A375 (cell line): ENCODE data around the gene NFAT5. TPM values are rescaled to one million over a fixed set of nuclear protein-coding genes. Genes with fewer than 3 reads are reported as not detected.

Experiments
- small RNA-seq: library from RNA; depleted of rRNA; stranded (forward); fragments of <200 nt; gene quantifications from one replicate; pipeline ENCODE3, GENCODE V24; 2014
- total RNA-seq: library from RNA; depleted of rRNA; stranded (reverse); fragments of >200 nt; shearing (Covaris generic); gene quantifications from 2 replicates; pipeline ENCODE4 v1.2.3, GENCODE V29; 2014; rRNA removed

The NFAT5 gene
- 8.8 and 9.9 TPM in 2 replicates for total RNA-seq

GRCh38 chr16:69565671-69566239 lies at the start of gene NFAT5:
TSS of gene NFAT5 (plus strand) at chr16:69565966. CDS start at chr16:69566302, 336 bp downstream.

GRCh38 chr16:69726313-69727060 lies 160.7 kb downstream of the NFAT5 start, which contains the start of gene NQO1:
TSS of gene NQO1 (minus strand) at chr16:69726560. CDS start at chr16:69726439, 121 bp downstream.

Small RNA genes lying within 50 kb of the gene (small RNA-seq; reads per million reads assigned to genes)
- not detected for gene MIR1538

Other genes with a start within 250 kb of the NFAT5 start
- gene PDF, start 235.4 kb upstream of the NFAT5 start, total RNA-seq, result 87.1 and 92.0 TPM in 2 replicates
- 42.0 and 68.1 TPM in 2 replicates for gene COG8, start 226.4 kb upstream of the NFAT5 start, total RNA-seq
- 66.3 and 72.0 TPM in 2 replicates for gene NIP7, start 226.2 kb upstream of the NFAT5 start, total RNA-seq
- not detected in 2 replicates for gene TMED6, start 214.2 kb upstream of the NFAT5 start, total RNA-seq
- 8.4 and 9.2 TPM in 2 replicates for gene TERF2, start 180.0 kb upstream of the NFAT5 start, total RNA-seq
- gene CYB5B, start 141.3 kb upstream of the NFAT5 start, total RNA-seq, result 30.9 and 56.2 TPM in 2 replicates
- 376 and 403 TPM in 2 replicates for gene NQO1, start 160.6 kb downstream of the NFAT5 start, total RNA-seq
- 60.7 and 61.1 TPM in 2 replicates for gene NOB1, start 189.0 kb downstream of the NFAT5 start, total RNA-seq
- 66.2 and 66.9 TPM in 2 replicates for gene WWP2, start 196.4 kb downstream of the NFAT5 start, total RNA-seq